ENCODE data around the gene DAB1.
A peak's percentile ranks its signal among the peaks of the same experiment; 100 is the strongest.

The DAB1 gene

DNA sequence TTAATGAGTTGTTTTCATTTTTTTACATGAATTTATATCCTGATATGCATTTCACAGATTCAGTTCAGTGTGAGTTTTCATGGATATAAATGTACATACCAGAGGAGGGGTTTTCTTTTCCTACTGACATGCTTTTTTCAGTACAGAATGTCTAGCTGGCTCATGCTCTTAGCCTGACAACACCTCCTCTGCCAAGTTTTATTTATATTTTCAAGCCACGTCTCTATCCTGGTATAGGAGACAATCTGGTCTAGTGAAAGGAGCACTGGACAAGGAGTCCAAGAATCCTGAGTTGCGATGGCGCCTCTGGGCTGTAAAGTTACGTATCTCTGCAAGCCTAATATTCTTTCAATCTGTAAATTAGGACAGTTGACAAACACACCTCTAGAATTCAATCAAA, 4.9 kb downstream of the DAB1 start:
- DNase-seq, result no peak

DNA sequence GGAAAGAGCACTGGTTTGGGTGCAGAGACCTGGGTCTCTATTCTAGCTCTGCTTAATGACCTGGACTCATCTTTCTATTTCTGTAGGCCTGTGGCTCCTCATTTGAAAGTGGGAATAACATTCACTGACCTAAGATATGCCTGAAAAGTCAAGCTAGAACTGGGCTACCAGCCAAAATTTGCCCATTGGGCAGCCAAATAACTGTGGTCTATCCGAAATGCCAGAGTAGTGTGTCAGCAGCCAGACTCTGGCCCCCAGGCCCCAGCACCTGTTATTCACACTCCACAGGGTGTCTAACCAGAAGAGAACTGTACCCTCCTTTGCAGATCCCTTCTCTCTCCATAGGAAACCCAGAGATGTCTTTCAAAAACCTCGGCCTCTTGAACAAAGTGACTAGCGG, 12.6 kb downstream of the DAB1 start:
- no peak for DNase-seq

GRCh38 chr1:57410508-57410907, 13.4 kb downstream of the DAB1 start:
- DNase-seq, result no peak

GRCh38 chr1:57407928-57408327, 15.9 kb downstream of the DAB1 start:
- peak in 1 of 58 donors; percentile 53 for DNase-seq

DNA sequence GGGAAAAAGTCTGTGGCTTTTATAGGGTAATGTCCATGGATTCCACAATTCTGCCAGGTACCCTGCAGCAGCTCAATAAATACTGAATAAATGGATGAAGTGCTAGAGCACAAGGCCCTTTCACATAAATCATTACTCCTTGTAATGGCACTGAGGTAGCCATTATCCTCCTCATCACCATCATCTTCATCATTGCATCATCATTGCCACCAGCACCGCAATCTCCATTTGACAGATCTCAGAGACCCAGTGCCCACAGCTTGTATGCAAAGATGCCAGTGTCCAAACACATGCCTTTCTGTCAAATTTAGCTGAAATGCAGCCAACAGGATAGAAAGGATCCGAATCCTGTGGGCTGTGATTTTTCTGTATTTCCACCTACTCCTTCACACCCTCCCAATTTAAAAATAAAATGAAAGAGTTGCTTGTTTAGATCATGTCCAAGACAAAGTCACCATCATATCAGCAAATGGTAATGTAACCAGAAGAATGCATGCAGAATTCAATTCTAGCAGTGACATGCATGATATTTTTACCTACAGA, 17.4 kb downstream of the DAB1 start:
- DNase-seq, result no peak

DNA sequence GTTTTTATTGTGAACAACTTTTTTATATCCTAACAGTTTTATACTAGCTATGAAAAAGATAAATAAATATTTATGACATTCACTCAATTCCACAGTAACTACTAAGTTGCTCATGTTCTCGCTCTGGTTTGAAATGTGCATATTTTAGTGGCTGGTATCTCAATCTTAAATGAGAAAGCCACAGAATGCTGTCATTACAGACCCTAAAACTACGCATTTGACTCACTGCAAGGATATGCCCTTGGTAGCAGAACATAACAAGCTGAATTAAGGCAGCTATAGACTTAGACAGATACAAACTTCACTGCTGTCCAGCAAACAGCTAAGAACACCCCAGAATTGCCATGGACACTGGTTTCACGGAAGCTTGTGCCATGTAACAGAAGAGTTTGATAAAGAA, 19.0 kb downstream of the DAB1 start:
- no peak for DNase-seq

DNA sequence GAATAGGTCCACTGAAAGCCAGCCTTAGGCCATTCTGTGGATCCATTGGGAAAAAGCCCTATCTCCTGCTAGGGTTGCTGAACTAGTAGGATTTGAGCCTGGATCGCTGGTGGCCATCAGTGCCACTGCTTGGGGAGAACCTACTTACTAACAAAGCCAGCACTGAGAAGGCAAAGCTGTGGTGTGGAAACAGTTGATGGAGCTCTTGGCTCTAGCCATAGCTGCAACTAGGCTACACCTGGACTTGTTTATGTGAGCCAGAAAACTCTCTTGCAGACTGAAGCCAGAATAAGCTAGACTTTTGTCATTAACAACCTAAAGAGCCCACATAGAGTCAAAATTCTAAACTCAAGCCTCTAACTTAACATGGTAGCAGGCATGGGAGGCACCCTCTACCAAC, 20.7 kb downstream of the DAB1 start:
- no peak for DNase-seq

- no peak for DNase-seq
These were observed 22.2 kb downstream of the DAB1 start for GRCh38 chr1:57401671-57402070.

DNA sequence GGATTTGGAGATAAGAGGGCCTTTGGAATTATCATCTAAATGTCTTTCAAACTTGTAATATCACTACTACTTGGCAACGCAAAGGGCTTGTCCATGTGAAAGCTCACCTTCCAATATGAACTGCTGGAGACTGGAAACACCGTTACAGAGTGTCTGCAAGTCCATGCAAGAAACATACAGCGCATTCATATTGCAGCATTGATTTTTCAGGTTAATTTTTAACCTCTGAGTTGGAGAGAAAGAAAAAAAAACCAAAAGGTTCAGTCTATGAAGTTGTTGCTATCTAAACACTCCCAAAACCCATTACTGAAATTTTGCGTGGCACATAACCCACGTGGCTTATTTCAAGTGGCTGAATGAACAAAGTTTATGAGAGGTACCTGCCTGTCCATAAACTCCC, 23.8 kb downstream of the DAB1 start:
- DNase-seq, result no peak

GRCh38 chr1:57393058-57393584, 30.7 kb downstream of the DAB1 start:
- DNase-seq, result no peak

GRCh38 chr1:57385336-57385735, 38.5 kb downstream of the DAB1 start:
- no peak for DNase-seq

DNA sequence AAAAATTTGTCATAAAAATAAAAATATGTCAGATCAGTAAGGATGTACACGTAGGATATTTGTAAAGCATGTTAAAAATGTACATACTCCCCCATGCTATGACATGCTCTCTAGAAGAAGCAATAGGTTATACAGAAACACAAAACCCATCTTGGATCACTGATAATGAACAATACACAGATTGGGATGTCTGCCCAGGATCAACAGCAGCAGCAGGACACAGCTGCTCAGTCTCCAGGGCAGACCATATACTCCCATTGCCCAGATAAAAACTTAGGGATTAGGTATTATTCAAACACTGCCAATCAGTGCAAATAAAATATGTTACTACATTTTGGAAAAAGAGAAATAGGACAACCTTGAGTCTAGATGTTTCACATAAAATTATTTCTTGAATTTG, 39.0 kb downstream of the DAB1 start:
- no peak for DNase-seq

DNA sequence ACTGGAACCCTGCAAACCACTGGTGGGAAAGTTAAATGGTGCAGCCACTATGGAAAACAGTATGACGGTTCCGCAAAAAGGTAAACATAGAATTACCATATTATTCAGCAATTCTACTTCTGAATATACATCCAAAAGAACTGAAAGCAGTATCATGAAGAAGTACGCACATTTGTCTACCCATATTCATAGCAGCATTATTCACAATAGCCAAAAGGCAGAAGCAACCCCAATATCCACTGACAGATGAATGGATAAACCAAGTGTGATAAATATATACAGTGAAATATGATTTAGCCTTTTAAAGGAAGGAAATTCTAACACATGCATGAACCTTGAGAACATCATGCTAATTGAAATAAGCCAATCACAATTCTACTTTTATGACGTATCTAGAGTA, 39.6 kb downstream of the DAB1 start:
- no peak for DNase-seq

- no peak for DNase-seq
These were observed 42.0 kb downstream of the DAB1 start for GRCh38 chr1:57381871-57382270.

DNA sequence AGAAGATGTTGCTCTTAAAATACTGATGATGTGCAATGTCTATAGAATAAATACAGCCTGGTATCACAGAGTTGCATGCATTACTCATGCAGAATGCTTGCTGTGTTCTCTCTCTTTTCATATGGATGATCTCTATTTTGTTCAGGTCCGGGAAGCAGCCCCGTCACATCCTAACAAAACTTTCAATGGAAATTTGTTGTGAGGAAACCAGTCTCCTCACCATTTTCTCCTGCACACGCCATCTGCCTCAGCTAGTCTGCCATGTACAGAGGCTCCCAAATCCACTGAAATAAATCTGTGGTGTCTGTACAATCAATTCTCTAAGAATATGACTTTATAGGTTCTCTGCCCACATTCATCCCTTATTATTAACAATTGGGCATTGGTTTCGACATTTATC, 42.4 kb downstream of the DAB1 start:
- DNase-seq, result no peak

GRCh38 chr1:57380923-57381322, 42.9 kb downstream of the DAB1 start:
- DNase-seq, result no peak

GRCh38 chr1:57378534-57378933, 45.3 kb downstream of the DAB1 start:
- DNase-seq, result peak in 1 of 58 donors; percentile 19

GRCh38 chr1:57377339-57378139, 46.3 kb downstream of the DAB1 start:
- no peak for DNase-seq

- no peak for DNase-seq
These were observed 47.8 kb downstream of the DAB1 start for GRCh38 chr1:57376041-57376440.

GRCh38 chr1:57369889-57370288, 54.0 kb downstream of the DAB1 start:
- DNase-seq, result no peak

DNA sequence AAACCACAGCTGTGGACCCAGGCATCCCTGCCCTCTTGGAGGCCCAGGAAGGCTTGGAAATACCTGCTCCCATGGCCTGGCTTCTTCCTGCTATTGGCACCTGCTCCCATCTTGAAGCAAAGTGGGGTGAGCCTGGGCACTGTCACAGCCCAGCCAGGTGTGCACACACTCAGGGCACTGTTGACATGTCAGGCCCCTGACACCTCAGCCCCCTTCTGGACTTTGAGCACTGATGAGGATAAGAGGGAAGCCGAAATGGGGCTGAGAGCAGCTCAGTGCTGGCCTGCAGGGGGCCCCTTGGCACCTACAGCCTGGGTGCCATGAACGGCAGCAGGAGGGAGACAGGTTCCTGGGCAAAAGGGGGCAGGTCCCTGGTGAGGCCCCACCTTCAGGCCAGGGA, 55.9 kb downstream of the DAB1 start:
- no peak for DNase-seq

DNA sequence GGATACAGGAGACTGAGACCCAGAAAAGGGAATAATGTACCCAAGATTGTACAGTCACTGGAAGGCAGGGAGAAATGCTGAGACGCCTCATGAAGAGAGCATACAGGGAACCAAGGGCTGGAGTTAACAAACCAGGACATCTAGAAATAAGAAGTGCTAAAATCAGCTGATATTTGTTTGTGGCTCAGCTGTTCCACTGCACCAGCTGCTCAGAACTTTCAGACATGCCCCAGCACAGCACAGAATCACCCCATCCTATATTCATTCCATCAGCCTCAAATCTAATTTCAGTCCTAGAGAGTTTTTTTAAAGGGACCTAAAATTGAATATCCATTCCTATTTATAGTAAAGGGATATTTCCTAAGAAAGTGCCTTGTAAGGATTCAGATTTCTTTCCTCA, 60.2 kb downstream of the DAB1 start:
- peak in 1 of 58 donors; percentile 1 for DNase-seq

GRCh38 chr1:57363165-57363564, 60.7 kb downstream of the DAB1 start:
- DNase-seq, result no peak

Data from anterior cingulate cortex (tissue), 58 donors.